ENCODE data around the gene ELAVL3. TPM values are rescaled to one million over a fixed set of nuclear protein-coding genes. Genes with fewer than 3 reads are reported as not detected.

ELAVL3 gene
- total RNA-seq, 4 donors from 2014 or later, result not detected

- WGBS, 2 donors, result 91 to 94% methylated on average over 8 of the region's 8 CpGs
- DNase-seq (ENCODE audit: low spot score in 2 of 2), result no peak
Observed at GRCh38 chr19:11510444-11510843, 29.6 kb upstream of the ELAVL3 start.

GRCh38 chr19:11507370-11508078 is 26.7 kb upstream of the ELAVL3 start:
- no peak for TF ChIP-seq CTCF (IDR thresholded peaks at IDR 0.05)
- no peak for TF ChIP-seq POLR2A (IDR thresholded peaks at IDR 0.05)
- intact Hi-C loops (cut with DNase I; ENCODE audit: low total_unique reads), result no loop called here
- WGBS, 2 donors, result 87 to 92% methylated on average over 17 of the region's 18 CpGs
- DNase-seq (ENCODE audit: low spot score in 2 of 2), result no peak
- no peak overlapping the region for H3K4me3 ChIP-seq (ENCODE audit: low read depth, poor library complexity, severe bottlenecking)

More at GRCh38 chr19:11510444-11510843, 29.6 kb upstream of the ELAVL3 start:
- H3K4me3 ChIP-seq (ENCODE audit: low read depth, poor library complexity, severe bottlenecking), result no peak overlapping the region
- intact Hi-C loops (cut with DNase I; ENCODE audit: low total_unique reads), result no loop called here
- no peak for TF ChIP-seq CTCF (IDR thresholded peaks at IDR 0.05)
- TF ChIP-seq POLR2A (IDR thresholded peaks at IDR 0.05), result no peak

- H3K4me3 ChIP-seq (ENCODE audit: low read depth, poor library complexity, severe bottlenecking), result no peak overlapping the region
- intact Hi-C loops (cut with DNase I; ENCODE audit: low total_unique reads), result no loop called here
- DNase-seq (ENCODE audit: low spot score in 2 of 2), result no peak
- WGBS, 2 donors, result 87 to 93% methylated on average over 6 of the region's 6 CpGs
- no peak for TF ChIP-seq CTCF (IDR thresholded peaks at IDR 0.05)
- TF ChIP-seq POLR2A (IDR thresholded peaks at IDR 0.05), result no peak
Observed at GRCh38 chr19:11506967-11507366, 26.1 kb upstream of the ELAVL3 start.

- intact Hi-C loops (cut with DNase I; ENCODE audit: low total_unique reads), result no loop called here
- no peak for DNase-seq (ENCODE audit: low spot score in 2 of 2)
- TF ChIP-seq POLR2A (IDR thresholded peaks at IDR 0.05), result no peak
- TF ChIP-seq CTCF (IDR thresholded peaks at IDR 0.05), result no peak
- H3K4me3 ChIP-seq (ENCODE audit: low read depth, poor library complexity, severe bottlenecking), result peak overlapping the region; percentile 73
- 15 to 16% methylated on average over 20 of the region's 20 CpGs for WGBS, 2 donors
Observed at GRCh38 chr19:11506101-11506555, 25.3 kb upstream of the ELAVL3 start.

- intact Hi-C loops (cut with DNase I; ENCODE audit: low total_unique reads), result no loop called here
- DNase-seq (ENCODE audit: low spot score in 2 of 2), result peak; percentile 92 to 99
- 0% methylated on average over 15 to 58 of the region's 65 CpGs for WGBS, 2 donors
- TF ChIP-seq POLR2A (IDR thresholded peaks at IDR 0.05) (no peak), CTCF (IDR thresholded peaks at IDR 0.05) (no peak)
- peak within 1 kb of the TSS; percentile 73 for H3K4me3 ChIP-seq (ENCODE audit: low read depth, poor library complexity, severe bottlenecking)
Observed at GRCh38 chr19:11505504-11506100, 24.8 kb upstream of the ELAVL3 start, which contains the start of gene ZNF653. Gene ZNF653, minus strand, starts transcription at chr19:11505839. Its CDS starts 53 bp downstream, at chr19:11505786.

Measured in lower leg skin (tissue), 4 donors.